Breast epithelium (tissue), 3 donors: ENCODE data around the gene STARD5.

Experiments
- CTCF ChIP-seq, 3 donors: fragments of 450-650 bp; IDR thresholded peaks; one replicate each; pipeline ENCODE4 v1.5.1; 2016 to 2017; ENCODE audit warnings: antibody characterized with exemption in 3 of 3, mild to moderate bottlenecking in 3 of 3, moderate library complexity in 3 of 3
- POLR2A ChIP-seq: fragments of 450-650 bp; IDR thresholded peaks from one replicate; pipeline ENCODE4 v1.6.1; 2016; ENCODE audit warnings: antibody characterized with exemption, mild to moderate bottlenecking, moderate library complexity
- POLR2AphosphoS5 ChIP-seq, 3 donors: sonication (generic); formaldehyde crosslinking; IDR thresholded peaks; one replicate each; pipeline ENCODE4 v1.6.1; 2017; ENCODE audit warnings: antibody characterized with exemption in 3 of 3

- TF ChIP-seq CTCF (IDR thresholded peaks at IDR 0.05) (no peak), POLR2A (no peak), POLR2AphosphoS5 (IDR thresholded peaks at IDR 0.05) (no peak)
These were observed 26.8 kb downstream of the STARD5 start for GRCh38 chr15:81297147-81297572.
